T-helper 17 cell (primary cell): Measurements from ENCODE around the gene BCL2L11. TPM values are rescaled to one million over a fixed set of nuclear protein-coding genes. Genes with fewer than 3 reads are reported as not detected.

Experiments
- ATAC-seq: fragments of 150-1000 bp; cut with Tn5 transposase; 2 replicates; pipeline ENCODE4 v1.10.0; 2021; ENCODE audit warnings: mild to moderate bottlenecking, moderate library complexity
- DNase-seq, 3 donors: peaks; one replicate each; pipeline versions ENCODE4 v3.0.0 to v3.0.0-alpha.2; 2020 to 2021
- H3K9me3 ChIP-seq: one replicate; pipeline ENCODE4 v1.7.0; 2013; ENCODE audit warnings: low read length, mild to moderate bottlenecking; ENCODE audit not compliant: control insufficient read depth, poor library complexity, severe bottlenecking
- H3K27ac Mint-ChIP-seq: one replicate; pipeline ENCODE4 v1.8.0; 2022; ENCODE audit warnings: mild to moderate bottlenecking, moderate library complexity, mixed read lengths
- H3K27me3 Mint-ChIP-seq: one replicate; pipeline ENCODE4 v1.8.0; 2022; ENCODE audit warnings: mixed read lengths
- H3K36me3 Mint-ChIP-seq: one replicate; pipeline ENCODE4 v1.8.0; 2022; ENCODE audit warnings: low read depth, mixed read lengths
- H3K4me1 Mint-ChIP-seq: one replicate; pipeline ENCODE4 v1.8.0; 2022; ENCODE audit warnings: mild to moderate bottlenecking, mixed read lengths
- H3K4me3 Mint-ChIP-seq: one replicate; pipeline ENCODE4 v1.8.0; 2022; ENCODE audit warnings: mild to moderate bottlenecking, moderate library complexity, mixed read lengths
- total RNA-seq, 4 donors: library from RNA in 2 of 4; stranded (reverse) in 2 of 4; gene quantifications; one replicate each; pipeline ENCODE4 v1.2.3 and lab custom pipeline; 2022 to 2026

The BCL2L11 gene
- total RNA-seq, 2 donors from 2014 or later, result 29.5 to 47.2 TPM

GRCh38 chr2:111106706-111107105 lies 14.0 kb upstream of the BCL2L11 start:
- H3K4me3 Mint-ChIP-seq, result no peak overlapping the region
- H3K9me3 ChIP-seq, result no peaks in the 10 kb centered on the region
- H3K36me3 Mint-ChIP-seq, result peaks cover 5% of the 10 kb centered on the region
- ATAC-seq (no peak), DNase-seq (no peak)
- peaks cover 28% of the 10 kb centered on the region for H3K27me3 Mint-ChIP-seq
- no peak overlapping the region for H3K27ac Mint-ChIP-seq
- H3K4me1 Mint-ChIP-seq, result no peaks in the 10 kb centered on the region

- Mint-ChIP-seq H3K4me1 (no peaks in the 10 kb centered on the region), H3K4me3 (no peak overlapping the region), H3K27me3 (peaks cover 46% of the 10 kb centered on the region), H3K27ac (no peak overlapping the region), H3K36me3 (peaks cover 5% of the 10 kb centered on the region)
- H3K9me3 ChIP-seq, result no peaks in the 10 kb centered on the region
- ATAC-seq (no peak), DNase-seq (no peak)
Measured at GRCh38 chr2:111108745-111109271, 11.9 kb upstream of the BCL2L11 start.

DNA sequence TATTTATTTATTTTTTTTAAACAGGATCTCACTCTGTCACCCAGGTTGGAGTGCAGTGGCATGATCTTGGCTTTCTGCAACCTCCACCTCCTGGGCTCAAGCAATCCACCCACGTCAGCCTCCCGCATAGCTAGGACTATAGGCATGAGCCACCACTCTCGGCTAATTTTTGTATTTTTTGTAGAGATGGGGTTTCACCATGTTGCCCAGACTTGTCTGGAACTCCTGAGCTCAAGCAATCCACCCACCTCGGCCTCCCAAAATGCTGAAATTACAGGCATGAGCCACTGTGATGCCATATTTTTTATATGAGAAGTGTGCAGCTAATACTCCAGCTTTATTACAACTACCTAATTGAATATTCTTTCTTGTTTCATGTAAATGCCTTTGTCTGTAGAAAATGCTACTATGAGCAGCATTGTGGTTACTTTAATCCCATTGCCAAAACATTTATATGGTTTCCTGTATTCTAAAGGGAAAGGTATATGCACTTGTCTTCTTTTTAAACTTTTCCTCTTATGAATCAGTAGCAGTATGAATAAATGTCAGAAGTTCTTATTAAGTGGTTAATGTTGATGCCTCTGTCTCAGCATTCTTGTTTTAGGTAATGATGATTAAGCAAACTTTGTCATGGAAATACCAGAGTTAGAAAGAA lies 9.5 kb upstream of the BCL2L11 start:
- H3K27ac Mint-ChIP-seq, result no peak overlapping the region

GRCh38 chr2:111113838-111114237 lies 6.9 kb upstream of the BCL2L11 start:
- ATAC-seq, result no peak
- peaks cover 73% of the 10 kb centered on the region for H3K27me3 Mint-ChIP-seq

More for the DNA sequence above, 9.5 kb upstream of the BCL2L11 start:
- ATAC-seq (no peak), DNase-seq (no peak)
- Mint-ChIP-seq H3K4me1 (no peaks in the 10 kb centered on the region), H3K27me3 (peaks cover 56% of the 10 kb centered on the region), H3K36me3 (peaks cover 3% of the 10 kb centered on the region), H3K4me3 (no peak overlapping the region)
- H3K9me3 ChIP-seq, result no peaks in the 10 kb centered on the region

GRCh38 chr2:111116011-111116746 lies 4.5 kb upstream of the BCL2L11 start:
- DNase-seq (no peak), ATAC-seq (no peak)
- Mint-ChIP-seq H3K27ac (no peak overlapping the region), H3K4me3 (no peak overlapping the region), H3K4me1 (peaks cover 27% of the 10 kb centered on the region), H3K36me3 (no peaks in the 10 kb centered on the region), H3K27me3 (peaks cover 68% of the 10 kb centered on the region)
- no peaks in the 10 kb centered on the region for H3K9me3 ChIP-seq

More at GRCh38 chr2:111113838-111114237, 6.9 kb upstream of the BCL2L11 start:
- H3K4me3 Mint-ChIP-seq, result no peak overlapping the region
- H3K9me3 ChIP-seq, result no peaks in the 10 kb centered on the region
- DNase-seq, result no peak
- H3K27ac Mint-ChIP-seq, result no peak overlapping the region
- peaks cover 2% of the 10 kb centered on the region for H3K36me3 Mint-ChIP-seq
- peaks cover 15% of the 10 kb centered on the region for H3K4me1 Mint-ChIP-seq

DNA sequence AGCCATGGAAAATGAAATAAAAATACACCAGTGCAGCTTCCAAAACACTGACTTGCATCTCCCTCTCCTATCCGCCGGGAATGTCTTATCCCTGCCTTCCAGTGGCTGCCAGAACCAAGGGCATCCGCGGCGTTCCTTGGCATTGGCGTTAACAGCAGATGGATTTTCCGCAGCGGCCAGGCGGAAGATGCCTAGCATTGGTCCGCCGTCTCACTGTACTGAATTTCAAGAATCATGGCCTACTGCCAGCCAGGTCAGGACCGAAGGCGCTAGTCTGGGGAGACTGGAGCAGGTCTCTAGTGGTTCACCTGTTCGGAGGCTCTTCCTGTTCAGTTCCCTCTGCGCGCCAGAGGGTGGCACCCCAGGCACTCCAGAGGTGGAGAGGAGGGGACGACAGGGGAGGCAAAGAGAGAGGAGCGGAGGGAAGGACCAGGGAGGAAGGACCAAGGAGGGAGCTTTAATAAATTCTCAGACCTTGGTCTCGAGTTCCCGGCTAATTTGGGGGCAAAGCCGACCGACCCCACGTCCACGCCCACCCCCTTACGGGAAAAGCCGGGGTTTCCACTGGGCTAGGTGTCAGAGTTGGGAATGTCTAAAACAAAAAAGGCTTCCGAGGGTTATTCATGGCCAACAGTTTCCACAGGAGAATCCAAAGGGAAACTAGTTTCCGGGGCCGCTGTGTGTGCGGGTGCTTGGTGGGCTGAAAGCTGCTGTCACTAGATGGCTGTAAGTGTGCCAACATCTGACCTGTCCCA lies 3.7 kb upstream of the BCL2L11 start:
- Mint-ChIP-seq H3K27ac (no peak overlapping the region), H3K27me3 (peaks cover 67% of the 10 kb centered on the region), H3K4me3 (peak overlapping the region; percentile 94), H3K36me3 (no peaks in the 10 kb centered on the region), H3K4me1 (peaks cover 30% of the 10 kb centered on the region)
- H3K9me3 ChIP-seq, result no peaks in the 10 kb centered on the region
- ATAC-seq, result peak; percentile 59
- DNase-seq, result peak; percentile 41 to 53 (median 47)

GRCh38 chr2:111117598-111118480 lies 2.9 kb upstream of the BCL2L11 start:
- peaks cover 30% of the 10 kb centered on the region for H3K4me1 Mint-ChIP-seq
- H3K27ac Mint-ChIP-seq, result peak overlapping the region; percentile 27
- no peaks in the 10 kb centered on the region for H3K36me3 Mint-ChIP-seq
- peaks cover 59% of the 10 kb centered on the region for H3K27me3 Mint-ChIP-seq
- peak overlapping the region; percentile 94 for H3K4me3 Mint-ChIP-seq
- ATAC-seq, result no peak
- no peak for DNase-seq
- H3K9me3 ChIP-seq, result no peaks in the 10 kb centered on the region

- no peaks in the 10 kb centered on the region for H3K36me3 Mint-ChIP-seq
- H3K4me1 Mint-ChIP-seq, result peaks cover 30% of the 10 kb centered on the region
- peak overlapping the region; percentile 94 for H3K4me3 Mint-ChIP-seq
- no peaks in the 10 kb centered on the region for H3K9me3 ChIP-seq
- H3K27ac Mint-ChIP-seq, result peak overlapping the region; percentile 27
- peak in 1 of 3 donors; percentile 15 for DNase-seq
- no peak for ATAC-seq
- H3K27me3 Mint-ChIP-seq, result peaks cover 52% of the 10 kb centered on the region
Measured at GRCh38 chr2:111118481-111118980, 2.2 kb upstream of the BCL2L11 start.

DNA sequence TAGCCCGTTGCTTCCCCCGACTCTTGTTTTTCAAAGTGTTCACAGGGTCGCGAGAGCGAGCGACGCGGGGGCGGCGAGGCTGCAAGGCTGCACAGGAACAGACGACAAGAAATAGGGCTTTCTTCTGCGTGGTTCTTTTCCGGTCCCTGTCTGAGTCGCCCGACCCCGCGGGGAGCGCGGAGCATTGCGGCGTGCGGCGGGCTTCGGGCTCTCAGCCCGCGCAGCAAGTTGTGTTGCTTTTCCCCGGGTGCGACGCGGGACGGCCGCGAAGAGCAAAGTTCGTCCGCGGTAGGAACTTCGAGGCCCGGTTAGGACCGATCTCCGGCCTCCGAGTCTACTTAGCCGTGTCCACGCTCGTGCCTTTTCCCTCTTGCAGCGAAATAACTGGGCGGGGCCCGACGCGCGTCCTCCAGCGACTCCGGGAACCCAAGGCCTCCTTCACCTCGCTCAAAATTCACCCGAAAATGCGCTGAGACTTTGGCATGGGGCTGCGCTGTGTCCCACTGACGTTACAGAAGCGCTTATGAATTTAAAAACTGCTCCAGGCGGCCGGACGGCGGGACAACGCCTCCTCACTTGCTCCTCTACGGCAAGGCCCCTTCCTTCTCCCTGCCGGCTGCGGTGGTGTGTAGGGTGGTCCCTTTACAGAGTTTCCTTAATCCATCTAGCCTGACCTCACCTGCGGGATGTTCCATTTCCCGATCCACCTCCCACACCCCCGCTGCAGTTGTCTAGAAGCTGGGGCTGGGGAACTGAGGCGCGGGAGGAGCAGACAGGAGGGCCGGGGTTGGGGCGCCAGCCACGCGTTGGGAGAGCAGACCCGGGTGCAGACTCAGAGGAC lies 1.5 kb upstream of the BCL2L11 start:
- H3K36me3 Mint-ChIP-seq, result no peaks in the 10 kb centered on the region
- DNase-seq (peak; percentile 7 to 20 (median 19)), ATAC-seq (no peak)
- H3K27me3 Mint-ChIP-seq, result peaks cover 45% of the 10 kb centered on the region
- peaks cover 30% of the 10 kb centered on the region for H3K4me1 Mint-ChIP-seq
- no peaks in the 10 kb centered on the region for H3K9me3 ChIP-seq
- peak overlapping the region; percentile 94 for H3K4me3 Mint-ChIP-seq
- H3K27ac Mint-ChIP-seq, result peak overlapping the region; percentile 27

DNA sequence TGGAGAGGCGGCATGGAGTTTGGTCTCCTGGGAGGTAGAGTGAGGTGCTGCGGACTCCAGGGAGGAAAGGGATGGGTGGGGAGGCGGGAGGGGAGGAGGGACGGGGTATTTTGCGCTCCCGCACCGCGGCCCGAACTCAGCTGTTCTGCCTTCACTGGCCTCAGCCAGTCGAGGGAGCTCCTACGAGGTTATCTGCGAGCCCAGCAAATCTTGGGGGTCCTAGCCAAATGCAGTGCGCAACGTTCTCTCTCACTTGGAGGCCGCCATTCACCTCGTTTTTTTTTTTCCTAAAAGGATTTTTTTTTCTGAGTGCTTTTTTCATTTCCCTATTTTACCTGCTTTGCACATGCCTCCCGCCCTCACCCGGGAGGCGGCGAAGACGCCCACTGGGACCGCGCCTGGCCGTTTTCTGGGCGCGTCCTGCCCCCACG lies 877 bp upstream of the BCL2L11 start:
- DNase-seq, result no peak
- H3K27me3 Mint-ChIP-seq, result peaks cover 42% of the 10 kb centered on the region

GRCh38 chr2:111121028-111121827 lies 514 bp downstream of the BCL2L11 start:
- peak; percentile 17 to 25 (median 23) for DNase-seq
- H3K36me3 Mint-ChIP-seq, result peaks cover 1% of the 10 kb centered on the region
- peak overlapping the region; percentile 94 for H3K4me3 Mint-ChIP-seq
- peak overlapping the region; percentile 90 for H3K27ac Mint-ChIP-seq
- no peaks in the 10 kb centered on the region for H3K9me3 ChIP-seq
- H3K27me3 Mint-ChIP-seq, result peaks cover 32% of the 10 kb centered on the region
- peak; percentile 8 for ATAC-seq
- peaks cover 31% of the 10 kb centered on the region for H3K4me1 Mint-ChIP-seq

More for the DNA sequence above, 877 bp upstream of the BCL2L11 start:
- peak overlapping the region; percentile 94 for H3K4me3 Mint-ChIP-seq
- H3K9me3 ChIP-seq, result no peaks in the 10 kb centered on the region
- no peaks in the 10 kb centered on the region for H3K36me3 Mint-ChIP-seq
- H3K4me1 Mint-ChIP-seq, result peaks cover 30% of the 10 kb centered on the region
- no peak overlapping the region for H3K27ac Mint-ChIP-seq
- no peak for ATAC-seq
